Neuronal stem cell (in vitro differentiated cells): ENCODE results near the gene MED15.

ENCODE experiments used
- DNase-seq: peaks from one replicate; pipeline ENCODE4 v3.0.0-alpha.2; 2013; ENCODE audit warnings: low spot score
- H2AFZ ChIP-seq: one replicate; pipeline ENCODE4 v1.6.1; 2013; ENCODE audit warnings: mild to moderate bottlenecking, low read length, inconsistent platforms
- H2AK5ac ChIP-seq: 2 replicates; pipeline ENCODE4 v1.6.1; 2013; ENCODE audit warnings: low read depth, mild to moderate bottlenecking, inconsistent platforms, low read length, moderate library complexity, mixed read lengths
- H2BK120ac ChIP-seq: 2 replicates; pipeline ENCODE4 v1.6.1; 2013; ENCODE audit warnings: low read depth, mild to moderate bottlenecking, inconsistent platforms, low read length, moderate library complexity, mixed read lengths
- H2BK12ac ChIP-seq: one replicate; pipeline ENCODE4 v1.6.1; 2013; ENCODE audit warnings: low read length, inconsistent platforms
- H2BK15ac ChIP-seq: 2 replicates; pipeline ENCODE4 v1.6.1; 2013; ENCODE audit warnings: mild to moderate bottlenecking, low read length, inconsistent platforms, mixed read lengths
- H2BK5ac ChIP-seq: one replicate; pipeline ENCODE4 v1.6.1; 2013; ENCODE audit warnings: inconsistent platforms, mild to moderate bottlenecking, low read length, moderate library complexity
- H3K14ac ChIP-seq: one replicate; pipeline ENCODE4 v1.6.1; 2013; ENCODE audit warnings: low read length, inconsistent platforms
- H3K18ac ChIP-seq: 2 replicates; pipeline ENCODE4 v1.6.1; 2013; ENCODE audit warnings: low read length, inconsistent platforms
- H3K23ac ChIP-seq: 2 replicates; pipeline ENCODE4 v1.6.1; 2013; ENCODE audit warnings: low read depth, mild to moderate bottlenecking, mixed read lengths, low read length, inconsistent platforms; ENCODE audit not compliant: poor library complexity
- H3K27ac ChIP-seq: replicated peaks from 3 replicates; pipeline ENCODE4 v1.5.1; 2013; ENCODE audit warnings: low read length, inconsistent platforms
- H3K27me3 ChIP-seq, 3 experiments: 2 replicates each; pipeline ENCODE4 v1.6.1; 2013; ENCODE audit warnings: low read length in 3 of 3, mild to moderate bottlenecking in 2 of 3, inconsistent platforms in 1 of 3, low read depth in 1 of 3, mixed read lengths in 1 of 3, moderate library complexity in 1 of 3; ENCODE audit not compliant: control insufficient read depth in 3 of 3, insufficient read depth in 3 of 3
- H3K36me3 ChIP-seq, 2 donors: replicated peaks in 1 of 2; 2 replicates each; pipeline ENCODE4 v1.6.1; 2013; ENCODE audit warnings: low read length in 2 of 2; ENCODE audit not compliant: control insufficient read depth in 2 of 2, insufficient read depth in 2 of 2
- H3K4ac ChIP-seq: 2 replicates; pipeline ENCODE4 v1.6.1; 2013; ENCODE audit warnings: inconsistent platforms, mild to moderate bottlenecking, low read length, moderate library complexity
- H3K4me1 ChIP-seq, 2 donors: 1 replicate in 1 of 2; 2 replicates in 1 of 2; pipeline ENCODE4 v1.6.1; 2013; ENCODE audit warnings: low read length in 2 of 2, low read depth in 1 of 2; ENCODE audit not compliant: control insufficient read depth in 2 of 2, insufficient read depth in 1 of 2
- H3K4me2 ChIP-seq: one replicate; pipeline ENCODE4 v1.6.1; 2013; ENCODE audit warnings: mild to moderate bottlenecking, low read length, inconsistent platforms; ENCODE audit not compliant: insufficient read depth, poor library complexity, severe bottlenecking
- H3K4me3 ChIP-seq, 2 donors: 2 replicates each; pipeline ENCODE4 v1.5.1; 2013; ENCODE audit warnings: low read length in 2 of 2, mild to moderate bottlenecking in 2 of 2, inconsistent platforms in 1 of 2, moderate library complexity in 1 of 2
- H3K79me1 ChIP-seq: one replicate; pipeline ENCODE4 v1.6.1; 2013; ENCODE audit warnings: low read depth, mild to moderate bottlenecking, inconsistent platforms, low read length, moderate library complexity
- H3K9ac ChIP-seq: one replicate; pipeline ENCODE4 v1.6.1; 2013; ENCODE audit warnings: mild to moderate bottlenecking, low read depth, low read length, inconsistent platforms; ENCODE audit not compliant: poor library complexity
- H3K9me3 ChIP-seq, 2 donors: replicated peaks in 1 of 2; 2 replicates each; pipeline versions ENCODE3 to v1.6.1; 2013; ENCODE audit warnings: low read length in 2 of 2, mild to moderate bottlenecking in 2 of 2, inconsistent platforms in 1 of 2, low read depth in 1 of 2, mixed read lengths in 1 of 2, moderate library complexity in 1 of 2; ENCODE audit not compliant: control insufficient read depth in 2 of 2, insufficient read depth in 1 of 2
- H4K8ac ChIP-seq: one replicate; pipeline ENCODE4 v1.6.1; 2013; ENCODE audit warnings: low read depth, mild to moderate bottlenecking, inconsistent platforms, low read length, moderate library complexity
- H4K91ac ChIP-seq: one replicate; pipeline ENCODE4 v1.6.1; 2013; ENCODE audit warnings: low read length, low read depth, mild to moderate bottlenecking, inconsistent platforms; ENCODE audit not compliant: poor library complexity
- WGBS, 2 donors: extraction: QIAGEN DNeasy Blood & Tissue Kit; methylation state at CpG; one replicate each; pipeline ENCODE4 v1.1.7; 2013; ENCODE audit warnings: missing lambda C conversion rate in 2 of 2, mixed read lengths in 1 of 2; ENCODE audit not compliant: insufficient read length in 2 of 2, insufficient replicate concordance in 1 of 2; ENCODE audit errors: extremely low coverage in 2 of 2; 5-methylcytosine and 5-hydroxymethylcytosine counted together

MED15 gene

DNA sequence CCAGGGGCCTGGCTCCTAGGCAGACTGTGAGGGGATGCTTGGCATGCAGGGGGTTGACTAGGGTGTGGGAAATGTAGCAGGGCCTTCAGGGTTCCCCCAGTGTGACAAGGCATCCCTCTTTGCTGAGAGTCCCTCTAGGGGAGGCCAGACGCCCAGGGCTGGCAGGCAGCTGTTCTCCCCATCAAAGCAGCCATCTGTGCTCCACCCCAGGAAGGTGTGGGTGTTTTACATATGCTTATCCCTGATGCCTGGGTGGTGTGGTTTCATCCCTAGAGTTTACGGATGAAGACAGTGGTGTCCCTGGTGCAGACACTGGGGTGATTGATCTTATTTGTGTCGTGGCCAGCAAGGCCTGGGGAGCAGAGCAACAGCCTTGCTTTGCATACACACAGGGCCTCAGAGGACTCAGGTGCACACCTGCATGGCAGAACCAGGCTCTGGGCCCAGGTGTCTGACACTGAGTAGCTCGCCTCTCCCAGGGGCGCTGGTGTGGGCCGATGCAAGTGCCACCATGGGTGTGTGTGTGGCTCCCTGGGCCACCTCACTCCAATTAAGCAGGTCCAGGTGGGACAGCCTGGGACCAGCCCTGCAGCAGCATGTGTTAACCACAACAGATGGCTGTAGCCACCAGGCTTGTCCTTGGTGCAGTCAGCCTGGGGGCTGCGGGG, 74.2 kb downstream of the MED15 start:
- Histone ChIP-seq H2BK12ac (no peak overlapping the region), H2AK5ac (no peak overlapping the region), H4K8ac (no peak overlapping the region), H3K23ac (peak overlapping the region; percentile 91), H3K14ac (no peak overlapping the region), H3K18ac (no peak overlapping the region), H3K4ac (no peak overlapping the region), H2BK5ac (no peak overlapping the region), H3K27me3 (no peaks in the 10 kb centered on the region), H3K4me2 (no peak overlapping the region), H3K4me1 (no peaks in the 10 kb centered on the region), H3K9me3 (no peaks in the 10 kb centered on the region), H3K4me3 (no peak overlapping the region), H3K9ac (no peak overlapping the region), H3K79me1 (peaks cover 5% of the 10 kb centered on the region), H3K36me3 (peaks cover 55 to 96% of the 10 kb centered on the region in 2 donors), H2BK120ac (no peak overlapping the region), H2AFZ (no peak overlapping the region), H2BK15ac (no peak overlapping the region), H4K91ac (no peak overlapping the region), H3K27ac (no peak overlapping the region)
- no CpG with 5 or more reads among the region's 7 CpGs for WGBS, 2 donors
- no peak for DNase-seq

DNA sequence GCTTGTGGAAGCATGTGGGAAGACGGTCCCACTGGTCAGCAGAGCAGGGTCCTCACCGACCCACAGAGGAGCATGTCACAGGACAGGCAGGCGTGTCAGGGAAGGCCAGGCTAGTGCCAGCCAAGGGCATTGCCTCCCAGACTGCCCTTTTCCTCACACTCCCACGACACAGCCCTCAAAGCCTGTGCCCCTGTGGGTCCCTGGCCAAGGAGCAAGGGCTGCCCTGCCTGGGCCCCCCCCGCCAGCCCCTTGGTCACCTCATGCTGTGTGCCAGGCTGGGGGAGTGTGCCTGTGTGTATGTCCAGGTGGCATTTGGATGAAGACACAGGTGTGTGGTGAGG, 74.7 kb downstream of the MED15 start:
- H3K9ac ChIP-seq, result peak overlapping the region; percentile 44
- no peaks in the 10 kb centered on the region for H3K27me3 ChIP-seq
- H3K4me2 ChIP-seq, result no peak overlapping the region
- H4K8ac ChIP-seq, result no peak overlapping the region
- H3K9me3 ChIP-seq, result no peaks in the 10 kb centered on the region
- no peak overlapping the region for H2BK5ac ChIP-seq
- no peak overlapping the region for H2BK12ac ChIP-seq
- peak overlapping the region; percentile 91 for H3K23ac ChIP-seq
- peak overlapping the region; percentile 17 for H3K14ac ChIP-seq
- no peak for DNase-seq
- H2AK5ac ChIP-seq, result no peak overlapping the region
- H3K4me1 ChIP-seq, result no peaks in the 10 kb centered on the region
- no peak overlapping the region for H2BK15ac ChIP-seq
- H3K79me1 ChIP-seq, result peaks cover 5% of the 10 kb centered on the region
- no peak overlapping the region for H3K18ac ChIP-seq
- H4K91ac ChIP-seq, result no peak overlapping the region
- H3K4me3 ChIP-seq, result peak overlapping the region in 1 of 2 donors; percentile 21
- H3K27ac ChIP-seq, result no peak overlapping the region
- no peak overlapping the region for H3K4ac ChIP-seq
- no CpG with 5 or more reads among the region's 5 CpGs for WGBS, 2 donors
- H2AFZ ChIP-seq, result no peak overlapping the region
- H2BK120ac ChIP-seq, result no peak overlapping the region
- H3K36me3 ChIP-seq, result peaks cover 59 to 96% of the 10 kb centered on the region in 2 donors

DNA sequence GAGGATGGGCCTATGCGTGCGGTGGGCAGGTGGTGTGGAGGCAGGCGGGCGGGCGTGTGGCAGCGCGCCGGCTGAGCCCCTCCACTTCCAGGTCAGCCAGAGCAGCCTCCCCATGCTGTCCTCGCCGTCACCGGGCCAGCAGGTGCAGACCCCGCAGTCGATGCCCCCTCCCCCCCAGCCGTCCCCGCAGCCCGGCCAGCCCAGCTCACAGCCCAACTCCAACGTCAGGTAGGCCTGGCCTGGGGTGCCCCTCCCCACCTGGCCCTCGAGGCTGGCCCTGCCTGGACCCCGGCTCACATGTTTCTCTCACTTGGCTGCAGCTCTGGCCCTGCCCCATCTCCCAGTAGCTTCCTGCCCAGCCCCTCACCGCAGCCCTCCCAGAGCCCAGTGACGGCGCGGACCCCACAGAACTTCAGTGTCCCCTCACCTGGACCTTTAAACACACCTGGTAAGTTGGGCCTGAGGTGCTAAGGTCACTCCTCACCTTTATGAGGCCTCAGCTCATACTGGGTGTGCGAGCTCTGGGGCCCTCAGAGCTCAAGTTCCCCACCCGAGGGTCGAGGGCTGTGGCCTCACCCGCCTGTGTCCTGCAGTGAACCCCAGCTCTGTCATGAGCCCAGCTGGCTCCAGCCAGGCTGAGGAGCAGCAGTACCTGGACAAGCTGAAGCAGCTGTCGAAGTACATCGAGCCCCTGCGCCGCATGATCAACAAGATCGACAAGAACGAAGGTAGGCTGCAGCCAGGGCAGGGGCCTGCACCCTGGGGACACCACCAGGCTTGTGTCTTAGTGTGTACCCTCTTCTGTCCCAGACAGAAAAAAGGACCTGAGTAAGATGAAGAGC, 75.3 kb downstream of the MED15 start:
- DNase-seq, result no peak
- WGBS, 2 donors, result no CpG with 5 or more reads among the region's 33 CpGs

DNA sequence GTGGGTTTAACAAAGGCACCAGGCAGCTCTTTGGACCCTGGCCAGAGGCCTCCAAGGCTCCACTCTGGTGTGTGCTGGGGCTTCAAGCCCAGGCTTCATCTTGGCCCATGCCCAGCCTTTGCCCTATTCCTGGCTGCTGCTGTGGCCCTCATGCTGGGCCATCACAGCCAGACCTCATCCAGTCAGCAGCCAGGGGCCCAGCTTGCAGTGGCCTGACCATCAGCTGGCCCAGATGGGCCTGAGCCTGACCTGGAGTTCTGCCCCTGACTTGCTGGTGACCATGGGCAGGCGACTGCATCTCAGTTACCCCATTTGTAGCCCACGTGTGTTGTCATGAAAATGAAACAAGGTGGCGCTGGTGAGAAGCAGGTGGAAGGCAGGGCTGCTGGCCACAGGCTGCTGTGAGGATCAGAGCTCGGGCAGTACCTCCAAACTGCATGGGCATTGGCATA, 76.1 kb downstream of the MED15 start:
- H3K14ac ChIP-seq, result no peak overlapping the region
- no peak overlapping the region for H2BK120ac ChIP-seq
- peak overlapping the region in 1 of 2 donors; percentile 29 for H3K4me3 ChIP-seq
- H4K8ac ChIP-seq, result no peak overlapping the region
- no peak overlapping the region for H2BK5ac ChIP-seq
- no peak for DNase-seq
- no peak overlapping the region for H3K9ac ChIP-seq
- H3K27ac ChIP-seq, result no peak overlapping the region
- no peak overlapping the region for H2AK5ac ChIP-seq
- H3K9me3 ChIP-seq, result no peaks in the 10 kb centered on the region
- H2BK15ac ChIP-seq, result no peak overlapping the region
- H3K4me2 ChIP-seq, result no peak overlapping the region
- peak overlapping the region; percentile 22 for H3K23ac ChIP-seq
- H3K4me1 ChIP-seq, result no peaks in the 10 kb centered on the region
- H3K18ac ChIP-seq, result no peak overlapping the region
- H2BK12ac ChIP-seq, result no peak overlapping the region
- peaks cover 57 to 90% of the 10 kb centered on the region in 2 donors for H3K36me3 ChIP-seq
- no peak overlapping the region for H3K4ac ChIP-seq
- H3K79me1 ChIP-seq, result peaks cover 5% of the 10 kb centered on the region
- H3K27me3 ChIP-seq, result no peaks in the 10 kb centered on the region
- H2AFZ ChIP-seq, result no peak overlapping the region
- no peak overlapping the region for H4K91ac ChIP-seq
- no CpG with 5 or more reads among the region's 4 CpGs for WGBS, 2 donors

More for the DNA sequence above, 75.3 kb downstream of the MED15 start:
- peak overlapping the region; percentile 91 for H3K23ac ChIP-seq
- H3K27ac ChIP-seq, result no peak overlapping the region
- H3K4me3 ChIP-seq, result no peak overlapping the region
- H2AK5ac ChIP-seq, result no peak overlapping the region
- no peak overlapping the region for H3K4ac ChIP-seq
- no peak overlapping the region for H3K18ac ChIP-seq
- no peak overlapping the region for H2BK12ac ChIP-seq
- H2BK120ac ChIP-seq, result peak overlapping the region; percentile 47
- H3K79me1 ChIP-seq, result peaks cover 5% of the 10 kb centered on the region
- peak overlapping the region; percentile 44 for H3K9ac ChIP-seq
- H4K8ac ChIP-seq, result no peak overlapping the region
- no peak overlapping the region for H4K91ac ChIP-seq
- no peak overlapping the region for H2BK5ac ChIP-seq
- peak overlapping the region; percentile 17 for H3K14ac ChIP-seq
- H3K36me3 ChIP-seq, result peaks cover 60 to 96% of the 10 kb centered on the region in 2 donors
- no peaks in the 10 kb centered on the region for H3K9me3 ChIP-seq
- no peak overlapping the region for H2AFZ ChIP-seq
- no peaks in the 10 kb centered on the region for H3K4me1 ChIP-seq
- H2BK15ac ChIP-seq, result no peak overlapping the region
- no peak overlapping the region for H3K4me2 ChIP-seq
- no peaks in the 10 kb centered on the region for H3K27me3 ChIP-seq
